ENCODE results near the gene IAH1.
"Not testable (repeated sequence)": the region's sequence is repeated elsewhere in the genome, so short reads cannot be mapped to it uniquely, and the experiment has no call there.

Gene IAH1

DNA sequence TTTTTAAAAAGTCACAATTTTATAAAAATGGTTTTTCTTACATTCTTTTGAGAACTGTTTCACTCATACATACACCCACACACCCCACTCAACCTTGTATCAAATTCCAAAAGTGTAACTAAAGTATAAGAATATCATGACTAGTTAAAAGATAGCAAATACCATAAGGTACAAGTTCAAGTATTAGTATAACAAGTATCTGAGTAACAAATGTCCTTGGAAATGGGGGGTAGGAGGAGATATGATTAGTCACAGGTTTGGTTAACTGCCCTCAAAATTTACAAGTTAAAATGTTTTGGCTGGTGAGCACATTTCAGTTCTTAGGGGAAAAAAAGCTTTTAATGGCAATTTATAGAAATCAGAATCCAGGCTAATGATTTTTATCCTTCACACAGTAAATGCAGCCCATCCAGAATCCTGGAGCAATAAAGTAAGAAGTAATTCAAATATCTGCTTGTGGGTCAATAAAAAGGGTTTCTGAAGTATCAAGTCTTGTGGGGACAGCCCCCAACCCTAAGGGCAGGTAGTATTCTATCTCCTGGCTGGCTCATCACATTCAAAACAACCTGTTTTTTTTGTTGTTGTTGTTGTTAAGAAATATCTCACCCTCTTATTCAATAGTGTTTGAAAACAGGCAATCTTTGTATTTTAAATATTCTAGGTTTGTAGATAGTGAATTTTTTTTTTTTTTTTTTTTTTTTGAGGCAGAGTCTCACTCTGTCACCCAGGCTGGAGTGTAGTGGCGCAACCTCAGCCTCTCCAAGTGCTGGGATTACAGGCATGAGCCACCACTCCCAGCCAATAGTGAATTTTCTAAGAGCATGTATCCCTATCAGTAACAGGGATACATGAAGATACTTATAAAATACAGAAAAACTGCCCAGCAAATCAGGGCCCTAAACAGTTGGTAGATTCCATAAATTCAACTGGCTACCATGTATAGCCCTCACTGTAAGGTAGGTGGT, 14.5 kb downstream of the IAH1 start:
- no peaks in the 10 kb centered on the region for H3K9me3 Mint-ChIP-seq (ENCODE audit: low read depth)
- H3K27me3 Mint-ChIP-seq = no peaks in the 10 kb centered on the region
- H3K36me3 Mint-ChIP-seq = peaks cover 8% of the 10 kb centered on the region
- peak overlapping the region; percentile 84 for H3K27ac Mint-ChIP-seq
- peaks cover 22% of the 10 kb centered on the region for H3K4me1 Mint-ChIP-seq (ENCODE audit: low read depth)
- H3K4me3 Mint-ChIP-seq = no peak overlapping the region

DNA sequence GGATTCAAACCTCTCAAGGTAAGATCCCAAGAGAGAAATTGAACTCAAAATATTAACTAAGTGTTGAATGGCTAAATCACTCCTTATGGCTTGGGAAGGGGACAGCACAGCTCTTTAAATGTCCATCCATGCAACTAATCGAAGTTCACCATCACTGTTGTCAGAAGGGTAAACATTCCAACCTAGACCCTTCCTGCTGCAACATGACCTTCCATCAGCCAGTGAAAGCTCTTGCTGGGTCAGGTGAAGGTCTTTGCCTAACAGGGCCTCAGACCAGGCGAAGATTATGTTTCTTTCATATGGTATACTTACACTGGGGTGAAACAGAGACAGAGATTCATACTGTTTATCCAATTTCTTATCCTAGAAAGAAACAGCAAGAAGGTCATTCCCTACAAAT, 16.4 kb downstream of the IAH1 start:
- Mint-ChIP-seq H3K36me3 (peaks cover 5% of the 10 kb centered on the region), H3K9me3 (ENCODE audit: low read depth) (no peaks in the 10 kb centered on the region), H3K27ac (peak overlapping the region; percentile 46), H3K4me3 (no peak overlapping the region), H3K4me1 (ENCODE audit: low read depth) (peaks cover 25% of the 10 kb centered on the region), H3K27me3 (no peaks in the 10 kb centered on the region)

DNA sequence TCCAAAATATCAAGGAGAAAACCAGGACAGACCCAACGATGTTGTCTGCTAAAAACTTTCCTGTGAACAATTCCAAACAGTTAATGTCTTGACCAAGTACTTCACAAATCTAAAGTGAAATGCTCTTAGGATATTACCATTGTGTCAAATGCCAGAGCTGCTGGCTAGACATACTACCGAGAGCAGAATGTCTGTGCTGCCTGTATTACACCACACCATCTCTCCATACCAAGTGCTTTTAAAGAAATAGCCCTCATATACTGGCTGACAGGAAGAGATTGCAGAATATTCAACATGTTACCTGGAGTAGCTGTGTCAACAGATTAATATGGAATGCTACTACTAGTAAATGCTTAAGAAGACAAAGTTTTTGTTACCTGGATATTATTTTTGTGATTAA, 18.6 kb downstream of the IAH1 start:
- H3K4me3 Mint-ChIP-seq = no peak overlapping the region
- peak overlapping the region; percentile 76 for H3K27ac Mint-ChIP-seq
- peaks cover 4% of the 10 kb centered on the region for H3K36me3 Mint-ChIP-seq
- no peaks in the 10 kb centered on the region for H3K9me3 Mint-ChIP-seq (ENCODE audit: low read depth)
- no peaks in the 10 kb centered on the region for H3K27me3 Mint-ChIP-seq
- peaks cover 34% of the 10 kb centered on the region for H3K4me1 Mint-ChIP-seq (ENCODE audit: low read depth)

DNA sequence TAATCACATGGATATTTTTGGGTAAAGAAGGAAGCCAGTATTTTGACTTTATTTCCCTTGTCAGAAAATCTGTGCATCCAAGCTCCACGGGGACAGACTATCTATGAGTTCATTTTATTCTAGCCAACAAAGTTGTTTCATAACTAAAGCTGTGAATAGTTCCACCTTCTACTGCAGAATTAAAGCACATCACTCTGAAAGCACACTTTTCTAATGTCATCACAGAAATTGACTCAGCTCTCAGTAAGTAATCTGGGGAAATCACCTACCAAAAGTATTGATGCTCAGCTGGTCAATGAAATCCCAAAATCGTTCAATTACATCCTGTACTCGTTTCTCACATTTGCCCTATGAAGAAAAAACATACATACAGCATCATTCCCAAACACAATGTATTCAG, 19.1 kb downstream of the IAH1 start:
- Mint-ChIP-seq H3K9me3 (ENCODE audit: low read depth) (no peaks in the 10 kb centered on the region), H3K36me3 (peaks cover 4% of the 10 kb centered on the region), H3K4me1 (ENCODE audit: low read depth) (peaks cover 33% of the 10 kb centered on the region), H3K4me3 (no peak overlapping the region), H3K27ac (peak overlapping the region; percentile 76), H3K27me3 (no peaks in the 10 kb centered on the region)

DNA sequence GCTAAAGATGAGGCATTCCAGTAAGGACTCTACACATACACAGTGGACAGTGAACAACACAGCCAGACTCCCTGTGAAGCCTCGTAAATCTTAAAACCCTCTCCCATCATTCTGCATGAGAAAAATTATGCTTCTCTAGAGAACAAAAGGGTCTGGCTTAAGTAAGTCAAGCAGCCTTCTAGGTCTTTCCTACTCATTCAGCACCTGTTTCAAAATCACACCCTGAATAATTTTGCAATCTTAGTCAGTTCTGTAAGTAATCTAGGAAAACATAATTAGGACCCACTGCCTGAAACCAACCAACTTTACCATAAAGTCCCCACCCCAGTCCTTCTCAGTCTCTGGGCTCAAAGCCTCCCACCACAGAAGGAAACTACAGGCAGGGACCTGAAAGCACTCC, 19.7 kb downstream of the IAH1 start:
- H3K27me3 Mint-ChIP-seq = no peaks in the 10 kb centered on the region
- H3K27ac Mint-ChIP-seq = peak overlapping the region; percentile 76
- no peak overlapping the region for H3K4me3 Mint-ChIP-seq
- H3K9me3 Mint-ChIP-seq (ENCODE audit: low read depth) = no peaks in the 10 kb centered on the region
- peaks cover 27% of the 10 kb centered on the region for H3K4me1 Mint-ChIP-seq (ENCODE audit: low read depth)
- H3K36me3 Mint-ChIP-seq = peaks cover 4% of the 10 kb centered on the region

DNA sequence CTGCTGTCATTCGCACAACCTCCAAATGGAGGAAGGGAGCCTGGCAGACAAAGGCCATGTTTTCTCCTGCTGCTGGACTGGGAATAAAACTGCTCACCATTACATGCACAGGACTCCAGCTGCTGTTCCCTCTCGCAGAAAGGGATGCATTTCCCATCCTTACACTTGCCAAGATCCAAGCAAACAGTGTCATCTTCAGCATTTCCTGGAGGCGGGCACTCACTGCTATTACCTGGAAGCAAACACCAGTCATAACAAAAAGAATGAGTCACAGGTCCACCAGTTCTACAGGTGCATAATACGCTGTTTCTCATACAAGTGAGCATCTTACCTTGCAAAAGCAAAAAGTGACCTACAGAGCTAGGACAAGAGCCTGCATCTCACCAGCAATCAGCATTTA, 22.7 kb downstream of the IAH1 start:
- H3K27me3 Mint-ChIP-seq = no peaks in the 10 kb centered on the region
- H3K4me3 Mint-ChIP-seq = no peak overlapping the region

DNA sequence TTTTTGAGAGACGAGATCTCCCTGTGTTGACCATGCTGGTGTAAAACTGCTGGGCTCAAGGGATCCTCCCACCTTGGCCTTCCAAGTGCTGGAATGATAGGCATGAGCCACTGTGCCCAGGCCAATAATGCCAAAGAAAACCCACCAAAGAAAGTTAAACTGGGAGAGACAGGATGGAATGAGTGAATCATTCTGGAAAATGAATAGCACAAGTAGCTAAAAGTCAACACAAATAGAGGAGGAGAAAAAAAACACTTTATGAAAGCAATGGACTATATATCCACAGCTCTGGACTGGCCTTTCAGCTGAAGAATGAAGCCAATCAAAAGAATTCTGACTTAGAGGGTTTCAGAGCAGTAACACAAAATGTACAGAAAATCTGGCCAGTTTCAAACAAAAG, 23.9 kb downstream of the IAH1 start:
- H3K4me3 Mint-ChIP-seq = no peak overlapping the region
- peaks cover 6% of the 10 kb centered on the region for H3K36me3 Mint-ChIP-seq
- no peaks in the 10 kb centered on the region for H3K27me3 Mint-ChIP-seq
- peaks cover 19% of the 10 kb centered on the region for H3K4me1 Mint-ChIP-seq (ENCODE audit: low read depth)
- H3K27ac Mint-ChIP-seq = peak overlapping the region; percentile 84
- H3K9me3 Mint-ChIP-seq (ENCODE audit: low read depth) = no peaks in the 10 kb centered on the region

More for the DNA sequence above, 22.7 kb downstream of the IAH1 start:
- Mint-ChIP-seq H3K4me1 (ENCODE audit: low read depth) (peaks cover 20% of the 10 kb centered on the region), H3K36me3 (peaks cover 7% of the 10 kb centered on the region), H3K9me3 (ENCODE audit: low read depth) (no peaks in the 10 kb centered on the region), H3K27ac (peak overlapping the region; percentile 84)

DNA sequence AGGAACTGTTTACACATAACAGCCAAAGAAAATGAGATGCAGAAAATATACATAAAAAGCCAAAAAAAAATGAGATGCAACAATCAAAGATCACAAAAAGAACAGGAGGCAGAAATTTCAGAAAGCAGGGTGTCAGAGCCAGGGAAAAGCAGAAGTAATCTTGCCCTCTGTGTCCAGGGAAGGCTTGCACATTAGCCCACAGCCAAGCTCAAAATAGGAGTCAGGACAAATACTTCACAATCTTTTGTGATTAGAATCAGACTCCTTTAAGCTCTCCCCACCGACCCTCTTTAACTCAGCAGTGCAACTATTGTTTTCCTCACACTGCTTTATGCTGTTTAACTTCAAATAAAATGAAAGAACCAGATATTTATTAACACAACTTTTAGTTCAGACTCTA, 34.6 kb downstream of the IAH1 start:
- Mint-ChIP-seq H3K27me3 (no peaks in the 10 kb centered on the region), H3K27ac (no peak overlapping the region), H3K4me1 (ENCODE audit: low read depth) (peaks cover 2% of the 10 kb centered on the region), H3K9me3 (ENCODE audit: low read depth) (no peaks in the 10 kb centered on the region), H3K36me3 (peaks cover 7% of the 10 kb centered on the region), H3K4me3 (no peak overlapping the region)

DNA sequence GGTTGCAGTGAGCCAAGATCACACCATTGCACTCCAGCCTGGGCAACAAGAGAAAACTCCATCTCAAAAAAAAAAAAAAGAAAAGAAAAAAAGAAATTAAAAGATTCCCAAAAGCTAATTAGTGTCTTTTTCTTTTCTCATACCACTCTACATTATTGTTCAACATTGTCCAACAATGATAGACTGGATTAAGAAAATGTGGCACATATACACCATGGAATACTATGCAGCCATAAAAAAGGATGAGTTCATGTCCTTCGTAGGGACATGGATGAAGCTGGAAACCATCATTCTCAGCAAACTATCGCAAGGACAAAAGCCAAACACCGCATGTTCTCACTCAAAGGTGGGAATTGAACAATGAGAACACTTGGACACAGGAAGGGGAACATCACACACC, 39.6 kb downstream of the IAH1 start:
- H3K27me3 Mint-ChIP-seq; H3K4me3 Mint-ChIP-seq; H3K27ac Mint-ChIP-seq; H3K4me1 Mint-ChIP-seq (ENCODE audit: low read depth); H3K9me3 Mint-ChIP-seq (ENCODE audit: low read depth): not testable (repeated sequence)
- H3K36me3 Mint-ChIP-seq = peaks cover 18% of the 10 kb centered on the region

DNA sequence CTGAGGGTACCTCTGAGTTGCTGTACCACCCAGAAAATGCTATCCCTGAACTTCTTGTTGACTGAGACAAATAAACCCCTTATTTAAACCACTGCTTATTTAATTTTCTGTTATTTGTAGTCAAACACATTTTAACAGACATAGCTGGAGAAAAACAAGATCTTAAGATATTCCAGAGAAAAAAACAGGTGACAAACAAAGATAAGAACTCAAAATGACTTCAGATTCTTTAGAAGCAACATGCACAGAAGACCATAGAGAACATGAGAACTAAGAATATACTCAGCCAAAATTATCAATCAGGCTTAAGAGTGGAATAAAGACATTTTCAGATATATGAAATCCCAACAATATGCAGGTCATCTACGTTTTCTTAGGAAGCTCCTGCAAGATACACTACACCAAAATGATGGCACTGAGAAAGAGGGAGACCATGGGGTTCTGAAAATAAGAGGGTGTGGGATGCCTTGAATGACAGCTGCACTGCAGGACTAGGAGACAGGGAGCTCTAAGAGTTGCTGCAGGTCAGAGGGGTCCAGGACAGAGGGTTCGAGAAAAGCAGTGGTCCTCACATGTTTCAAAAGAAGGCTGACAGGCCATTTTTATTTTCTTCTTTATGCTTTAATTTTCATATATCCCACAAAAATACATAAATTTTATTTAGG, 42.9 kb downstream of the IAH1 start:
- Mint-ChIP-seq H3K4me3 (no peak overlapping the region), H3K36me3 (peaks cover 26% of the 10 kb centered on the region), H3K27ac (no peak overlapping the region), H3K9me3 (ENCODE audit: low read depth) (no peaks in the 10 kb centered on the region), H3K27me3 (no peaks in the 10 kb centered on the region), H3K4me1 (ENCODE audit: low read depth) (peaks cover 2% of the 10 kb centered on the region)

DNA sequence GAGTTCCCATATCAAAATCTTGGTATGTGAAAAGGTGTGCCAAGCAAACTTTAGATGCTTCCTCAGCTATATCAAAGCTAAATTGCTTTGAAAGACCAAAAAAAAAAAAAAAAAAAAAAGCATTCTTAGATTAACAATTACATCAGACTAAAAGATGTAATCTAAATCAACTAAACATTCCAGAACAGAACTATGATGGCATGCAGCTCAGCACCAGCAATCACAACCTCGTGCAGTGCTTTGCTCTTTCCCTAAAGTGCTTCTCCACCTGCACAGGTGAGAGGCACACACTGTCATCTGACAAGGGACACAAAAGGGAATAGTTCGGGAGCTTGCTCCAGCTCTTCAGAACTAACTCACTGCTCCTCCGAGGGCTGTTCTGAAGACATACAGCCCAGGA, 43.8 kb downstream of the IAH1 start:
- Mint-ChIP-seq H3K4me1 (ENCODE audit: low read depth) (peaks cover 2% of the 10 kb centered on the region), H3K36me3 (peaks cover 27% of the 10 kb centered on the region), H3K4me3 (no peak overlapping the region), H3K27ac (no peak overlapping the region), H3K9me3 (ENCODE audit: low read depth) (no peaks in the 10 kb centered on the region), H3K27me3 (no peaks in the 10 kb centered on the region)

DNA sequence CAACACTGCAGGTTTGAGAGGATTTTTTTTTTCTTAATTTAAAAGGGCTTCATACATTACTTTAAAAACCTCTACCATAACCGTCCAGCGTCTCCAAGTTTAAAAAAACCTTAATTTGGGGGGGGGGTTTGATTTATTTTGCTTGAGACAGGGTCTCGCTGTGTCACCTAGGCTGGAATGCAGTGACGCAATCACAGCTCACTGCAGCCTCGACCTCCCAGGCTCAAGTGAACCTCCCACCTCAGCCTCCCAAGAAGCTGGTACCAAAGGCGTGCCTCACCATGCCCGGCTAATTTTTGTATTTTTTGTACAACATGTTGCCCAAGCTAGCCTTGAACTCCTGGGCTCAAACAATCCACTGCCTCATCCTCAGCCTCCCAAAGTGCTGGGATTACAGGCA, 44.4 kb downstream of the IAH1 start:
- H3K9me3 Mint-ChIP-seq (ENCODE audit: low read depth) = no peaks in the 10 kb centered on the region
- H3K4me3 Mint-ChIP-seq = no peak overlapping the region
- H3K4me1 Mint-ChIP-seq (ENCODE audit: low read depth) = no peaks in the 10 kb centered on the region
- no peak overlapping the region for H3K27ac Mint-ChIP-seq
- peaks cover 25% of the 10 kb centered on the region for H3K36me3 Mint-ChIP-seq
- H3K27me3 Mint-ChIP-seq = no peaks in the 10 kb centered on the region

DNA sequence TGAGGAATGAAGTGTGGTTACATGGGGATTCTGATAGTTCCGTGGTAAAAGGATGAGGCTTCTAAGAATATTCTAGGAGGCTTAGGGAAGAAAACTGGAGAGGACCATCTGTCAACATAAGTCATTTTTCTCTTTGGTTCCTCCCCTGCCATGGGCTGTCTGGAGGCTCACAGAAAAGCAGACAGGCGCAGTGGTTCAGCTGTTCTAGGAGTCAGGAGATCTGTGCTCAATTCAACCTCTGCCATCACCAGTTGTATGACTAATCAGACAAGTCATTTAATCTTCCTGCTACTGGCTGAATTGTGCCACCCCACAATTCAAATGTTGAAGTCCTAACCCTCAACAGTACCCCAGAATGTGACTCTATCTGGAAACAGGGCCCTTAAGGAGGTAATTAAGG, 44.9 kb downstream of the IAH1 start:
- no peaks in the 10 kb centered on the region for H3K4me1 Mint-ChIP-seq (ENCODE audit: low read depth)
- peaks cover 23% of the 10 kb centered on the region for H3K36me3 Mint-ChIP-seq
- H3K27ac Mint-ChIP-seq = no peak overlapping the region

DNA sequence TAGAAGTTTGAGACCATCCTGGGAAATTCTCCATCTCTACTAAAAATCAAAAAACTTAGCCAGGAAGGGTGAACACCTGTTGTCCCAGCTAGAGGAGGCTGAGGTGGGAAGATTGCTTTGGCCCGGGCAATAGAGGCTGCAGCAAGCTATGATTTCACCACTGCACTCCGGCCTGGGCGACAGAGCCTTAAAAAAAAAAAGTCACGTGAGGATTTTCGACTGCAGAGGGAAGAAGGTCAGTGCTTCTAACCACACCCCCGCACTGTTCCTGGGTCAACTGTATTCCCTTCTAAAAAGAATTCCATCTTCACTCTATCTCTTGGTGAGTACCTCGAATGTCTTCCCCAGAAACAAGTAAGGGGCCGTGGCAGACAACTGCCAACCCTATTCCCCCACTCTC, 49.9 kb downstream of the IAH1 start:
- Mint-ChIP-seq H3K4me3 (no peak overlapping the region), H3K27me3 (no peaks in the 10 kb centered on the region), H3K36me3 (peaks cover 19% of the 10 kb centered on the region)

More for the DNA sequence above, 44.9 kb downstream of the IAH1 start:
- no peak overlapping the region for H3K4me3 Mint-ChIP-seq
- no peaks in the 10 kb centered on the region for H3K27me3 Mint-ChIP-seq
- no peaks in the 10 kb centered on the region for H3K9me3 Mint-ChIP-seq (ENCODE audit: low read depth)

DNA sequence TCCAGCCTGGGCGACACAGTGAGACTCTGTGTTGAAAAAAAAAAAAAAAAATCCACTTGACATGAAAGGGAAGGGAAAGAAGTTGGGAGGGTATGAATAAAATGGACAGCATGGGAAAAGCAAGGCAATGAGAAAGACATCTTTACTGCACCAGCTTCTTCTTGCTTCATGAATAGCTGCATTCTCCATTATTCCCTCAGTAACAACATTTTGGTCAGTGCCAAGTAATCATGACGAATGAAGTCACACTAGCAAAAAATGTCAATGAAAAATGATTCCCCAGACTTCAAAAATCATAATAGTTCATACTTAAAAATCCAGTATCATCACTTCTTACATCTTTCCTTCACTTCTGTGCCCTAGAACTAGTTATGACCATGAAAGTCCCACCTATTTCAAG, 50.9 kb downstream of the IAH1 start:
- Mint-ChIP-seq H3K27me3 (no peaks in the 10 kb centered on the region), H3K4me1 (ENCODE audit: low read depth) (no peaks in the 10 kb centered on the region), H3K4me3 (no peak overlapping the region), H3K9me3 (ENCODE audit: low read depth) (no peaks in the 10 kb centered on the region), H3K27ac (peak overlapping the region; percentile 22), H3K36me3 (peaks cover 16% of the 10 kb centered on the region)

More for the DNA sequence above, 49.9 kb downstream of the IAH1 start:
- Mint-ChIP-seq H3K9me3 (ENCODE audit: low read depth) (no peaks in the 10 kb centered on the region), H3K27ac (no peak overlapping the region), H3K4me1 (ENCODE audit: low read depth) (no peaks in the 10 kb centered on the region)
